GM18907 (cell line): Measurements from ENCODE around the gene SAMD13.

Experiments
- ATAC-seq: cut with Tn5 transposase; IDR thresholded peaks from one replicate; pipeline ENCODE4 v1.9.1; 2021; ENCODE audit warnings: mild to moderate bottlenecking, moderate library complexity; ENCODE audit not compliant: unreplicated experiment

Gene SAMD13

GRCh38 chr1:84301004-84301784 is at the start of gene SAMD13:
Gene SAMD13, plus strand, starts transcription at chr1:84301708. Its CDS starts 1,527 bp downstream, at chr1:84303235.
- ATAC-seq: peak; percentile 36

- ATAC-seq: no peak
Observed at GRCh38 chr1:84253036-84253435, 48.5 kb upstream of the SAMD13 start.

GRCh38 chr1:84253891-84254290 is 47.6 kb upstream of the SAMD13 start:
- no peak for ATAC-seq

GRCh38 chr1:84254703-84255238 is 46.7 kb upstream of the SAMD13 start:
- no peak for ATAC-seq

- ATAC-seq: no peak
Observed at GRCh38 chr1:84255582-84255981, 45.9 kb upstream of the SAMD13 start.

GRCh38 chr1:84257617-84258016 is 43.9 kb upstream of the SAMD13 start:
- ATAC-seq: no peak

- ATAC-seq: no peak
Observed at GRCh38 chr1:84259376-84259775, 42.1 kb upstream of the SAMD13 start.

- no peak for ATAC-seq
Observed at GRCh38 chr1:84259989-84260388, 41.5 kb upstream of the SAMD13 start.

GRCh38 chr1:84260852-84261518 is 40.5 kb upstream of the SAMD13 start:
- no peak for ATAC-seq

GRCh38 chr1:84264961-84265360 is 36.5 kb upstream of the SAMD13 start:
- no peak for ATAC-seq

- ATAC-seq: no peak
Observed at GRCh38 chr1:84265867-84266266, 35.6 kb upstream of the SAMD13 start.

- no peak for ATAC-seq
Observed at GRCh38 chr1:84266748-84267147, 34.8 kb upstream of the SAMD13 start.

GRCh38 chr1:84267476-84267875 is 34.0 kb upstream of the SAMD13 start:
- no peak for ATAC-seq

- ATAC-seq: no peak
Observed at GRCh38 chr1:84268346-84268745, 33.2 kb upstream of the SAMD13 start.

GRCh38 chr1:84269306-84269705 is 32.2 kb upstream of the SAMD13 start:
- ATAC-seq: no peak

- peak; percentile 97 for ATAC-seq
Observed at GRCh38 chr1:84271441-84272151, 29.9 kb upstream of the SAMD13 start.

GRCh38 chr1:84272401-84272800 is 29.1 kb upstream of the SAMD13 start:
- ATAC-seq: no peak

- no peak for ATAC-seq
Observed at GRCh38 chr1:84277343-84278059, 24.0 kb upstream of the SAMD13 start.

GRCh38 chr1:84278905-84279304 is 22.6 kb upstream of the SAMD13 start:
- no peak for ATAC-seq

- no peak for ATAC-seq
Observed at GRCh38 chr1:84280912-84281311, 20.6 kb upstream of the SAMD13 start.
